ENCODE measurements around the gene TRAPPC5. TPM values are rescaled to one million over a fixed set of nuclear protein-coding genes. Genes with fewer than 3 reads are reported as not detected.

TRAPPC5 gene
- total and polyA plus RNA-seq, 3 donors from 2014 or later = 194 to 226 (median 214) TPM

- TF ChIP-seq CTCF (IDR thresholded peaks at IDR 0.05) (no peak), POLR2A (IDR thresholded peaks at IDR 0.05) (no peak)
- H3K27me3 ChIP-seq = no peaks in the 10 kb centered on the region
- H3K36me3 ChIP-seq (ENCODE audit: low read depth, missing control alignments) = no peaks in the 10 kb centered on the region
- no peak overlapping the region for H3K27ac ChIP-seq
- peak; percentile 33 for DNase-seq
- no peaks in the 10 kb centered on the region for H3K9me3 ChIP-seq
- intact Hi-C loops (cut with DNase I; ENCODE audit: low total_unique reads) = loop anchor here (10.0 kb wide), 1 partner anchor 114 kb away; no protein-coding TSS in a partner anchor
- H3K4me3 ChIP-seq = no peak overlapping the region
- peaks cover 11% of the 10 kb centered on the region for H3K4me1 ChIP-seq
- WGBS, 2 donors = 47% methylated on average over 24 to 30 of the region's 30 CpGs
These were observed 1.5 kb upstream of the TRAPPC5 start for GRCh38 chr19:7678971-7679751.

- Histone ChIP-seq H3K27me3 (no peaks in the 10 kb centered on the region), H3K36me3 (ENCODE audit: low read depth, missing control alignments) (no peaks in the 10 kb centered on the region), H3K27ac (no peak overlapping the region), H3K4me1 (peaks cover 11% of the 10 kb centered on the region), H3K9me3 (no peaks in the 10 kb centered on the region), H3K4me3 (peak overlapping the region; percentile 98 to 100)
- no peak for DNase-seq
- intact Hi-C loops (cut with DNase I; ENCODE audit: low total_unique reads) = loop anchor here (10.0 kb wide), 1 partner anchor 115 kb away; no protein-coding TSS in a partner anchor
- 34 to 39% methylated on average over 22 of the region's 22 CpGs for WGBS, 2 donors
- TF ChIP-seq POLR2A (IDR thresholded peaks at IDR 0.05) = no peak
- TF ChIP-seq CTCF (IDR thresholded peaks at IDR 0.05) = no peak
These were observed 645 bp upstream of the TRAPPC5 start for GRCh38 chr19:7679771-7680605.

GRCh38 chr19:7681340-7682174 lies 924 bp downstream of the TRAPPC5 start:
- H3K27me3 ChIP-seq = no peaks in the 10 kb centered on the region
- peak; percentile 86 for DNase-seq
- intact Hi-C loops (cut with DNase I; ENCODE audit: low total_unique reads) = no loop called here
- no peaks in the 10 kb centered on the region for H3K36me3 ChIP-seq (ENCODE audit: low read depth, missing control alignments)
- peaks cover 11% of the 10 kb centered on the region for H3K4me1 ChIP-seq
- WGBS, 2 donors = 3 to 4% methylated on average over 42 to 43 of the region's 43 CpGs
- peak overlapping the region; percentile 98 to 100 for H3K4me3 ChIP-seq
- H3K9me3 ChIP-seq = no peaks in the 10 kb centered on the region
- peak overlapping the region; percentile 86 to 88 for H3K27ac ChIP-seq
- TF ChIP-seq CTCF (IDR thresholded peaks at IDR 0.05) (peak; percentile 32 to 53 (median 37)), POLR2A (IDR thresholded peaks at IDR 0.05) (no peak)

GRCh38 chr19:7682175-7682855 lies 1.7 kb downstream of the TRAPPC5 start:
- H3K27me3 ChIP-seq = no peaks in the 10 kb centered on the region
- intact Hi-C loops (cut with DNase I; ENCODE audit: low total_unique reads) = no loop called here
- peak overlapping the region; percentile 98 to 100 for H3K4me3 ChIP-seq
- H3K9me3 ChIP-seq = no peaks in the 10 kb centered on the region
- peaks cover 11% of the 10 kb centered on the region for H3K4me1 ChIP-seq
- TF ChIP-seq CTCF (IDR thresholded peaks at IDR 0.05) (peak in 1 of 3 experiments; percentile 29), POLR2A (IDR thresholded peaks at IDR 0.05) (no peak)
- H3K27ac ChIP-seq = no peak overlapping the region
- 56 to 67% methylated on average over 68 to 74 of the region's 74 CpGs for WGBS, 2 donors
- DNase-seq = no peak
- no peaks in the 10 kb centered on the region for H3K36me3 ChIP-seq (ENCODE audit: low read depth, missing control alignments)
